ENCODE results near the gene SLC1A7.

The SLC1A7 gene

GRCh38 chr1:53134042-53134485 lies 8.4 kb downstream of the SLC1A7 start:
- DNase-seq (ENCODE audit: low read depth in 2 of 2, low spot score in 1 of 2) = no peak

GRCh38 chr1:53133261-53134041 lies 9.0 kb downstream of the SLC1A7 start:
- DNase-seq (ENCODE audit: low read depth in 2 of 2, low spot score in 1 of 2) = no peak

GRCh38 chr1:53132176-53132575 lies 10.3 kb downstream of the SLC1A7 start:
- DNase-seq (ENCODE audit: low read depth in 2 of 2, low spot score in 1 of 2) = no peak

DNA sequence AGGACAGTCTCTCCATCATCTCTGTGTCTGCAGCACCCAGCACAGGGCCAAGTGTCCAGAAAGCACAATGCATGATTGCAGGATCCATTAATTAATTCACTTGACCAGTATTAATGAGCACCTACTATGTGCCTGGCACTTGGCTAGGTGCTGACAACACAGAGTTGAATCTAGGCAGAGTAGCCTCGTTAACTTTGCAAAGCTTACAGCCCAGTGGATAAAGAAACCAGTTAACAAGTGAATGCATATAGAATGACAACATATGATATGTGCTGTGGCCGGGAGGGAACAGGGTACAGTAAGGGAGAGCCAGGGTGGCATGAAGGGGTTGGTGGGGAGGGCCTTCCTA lies 10.9 kb downstream of the SLC1A7 start:
- DNase-seq (ENCODE audit: low read depth in 2 of 2, low spot score in 1 of 2) = no peak

GRCh38 chr1:53130878-53131589 lies 11.4 kb downstream of the SLC1A7 start:
- no peak for DNase-seq (ENCODE audit: low read depth in 2 of 2, low spot score in 1 of 2)

DNA sequence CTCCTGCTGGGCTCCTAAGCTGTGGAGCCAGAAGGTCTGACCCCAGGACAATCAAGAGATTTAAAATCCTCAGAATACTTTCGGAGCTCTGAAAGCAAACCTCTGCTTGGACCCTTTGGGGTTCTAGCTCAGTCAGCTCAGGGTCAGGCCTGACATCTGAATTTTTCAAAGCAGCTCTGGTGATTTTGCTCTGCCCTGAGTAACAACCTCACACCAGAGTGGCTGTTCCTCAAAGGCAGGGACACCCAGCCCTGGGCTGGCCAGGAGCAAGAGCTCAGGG lies 11.9 kb downstream of the SLC1A7 start:
- DNase-seq (ENCODE audit: low read depth in 2 of 2, low spot score in 1 of 2) = no peak

GRCh38 chr1:53129891-53130597 lies 12.4 kb downstream of the SLC1A7 start:
- DNase-seq (ENCODE audit: low read depth in 2 of 2, low spot score in 1 of 2) = no peak

GRCh38 chr1:53128401-53128800 lies 14.0 kb downstream of the SLC1A7 start:
- DNase-seq (ENCODE audit: low read depth in 2 of 2, low spot score in 1 of 2) = no peak

GRCh38 chr1:53127546-53127945 lies 14.9 kb downstream of the SLC1A7 start:
- DNase-seq (ENCODE audit: low read depth in 2 of 2, low spot score in 1 of 2) = no peak

DNA sequence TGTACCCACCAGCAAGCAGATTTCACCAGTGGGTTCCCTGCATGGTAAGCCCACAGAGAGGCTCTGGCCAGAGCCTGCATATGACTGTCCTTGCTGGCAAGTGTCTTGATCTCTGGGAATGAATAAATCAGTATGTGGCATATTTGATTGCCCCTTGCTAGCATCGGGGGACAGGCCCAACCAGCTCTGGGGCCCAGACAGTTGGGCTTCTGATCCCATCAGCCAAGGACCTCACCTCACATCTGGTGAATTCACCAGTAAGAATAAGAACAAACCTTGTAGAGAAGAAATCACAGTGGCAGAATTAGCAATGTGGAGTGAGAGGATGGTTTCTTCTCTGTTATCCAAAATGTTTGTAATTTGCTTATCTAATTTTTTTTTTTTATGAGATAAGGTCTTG lies 15.9 kb downstream of the SLC1A7 start:
- no peak for DNase-seq (ENCODE audit: low read depth in 2 of 2, low spot score in 1 of 2)

DNA sequence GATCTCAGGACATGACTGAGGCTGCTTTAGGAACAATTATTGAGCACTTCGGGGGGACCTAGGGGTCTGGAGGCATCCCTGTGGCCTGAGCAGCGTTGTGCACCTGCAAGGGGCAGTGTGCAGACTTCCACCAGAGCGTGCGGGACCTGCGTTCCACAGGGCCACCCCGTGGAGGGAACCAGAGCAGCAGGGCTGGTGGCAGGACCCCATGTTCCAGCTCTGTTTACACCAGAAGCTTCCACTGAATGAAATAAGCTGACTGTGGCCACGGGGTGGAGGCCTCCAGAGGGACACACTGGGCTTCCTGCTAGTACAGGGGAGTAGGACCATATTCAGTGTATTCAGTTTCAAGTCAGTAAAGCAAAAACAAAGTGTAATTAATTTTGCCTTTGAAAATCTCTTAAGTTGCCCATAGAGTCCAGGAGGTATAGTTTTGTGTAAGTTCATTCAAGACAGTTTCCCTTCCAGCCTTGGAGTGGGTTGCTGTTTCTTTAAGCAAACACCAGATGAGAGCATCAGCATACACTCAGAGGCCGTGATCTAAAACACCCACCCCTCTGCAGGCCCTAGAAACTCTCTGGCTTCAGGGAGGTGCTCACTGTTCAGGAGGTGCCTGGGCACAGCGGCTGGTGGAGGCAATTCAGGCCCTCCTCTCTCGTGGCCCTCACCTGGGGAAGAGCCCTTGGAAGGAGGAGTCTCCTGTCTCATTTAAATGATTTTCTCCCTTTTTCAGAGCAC lies 16.6 kb downstream of the SLC1A7 start:
- DNase-seq (ENCODE audit: low read depth in 2 of 2, low spot score in 1 of 2) = no peak

- no peak for DNase-seq (ENCODE audit: low read depth in 2 of 2, low spot score in 1 of 2)
Observed at GRCh38 chr1:53125122-53125521, 17.3 kb downstream of the SLC1A7 start.

- no peak for DNase-seq (ENCODE audit: low read depth in 2 of 2, low spot score in 1 of 2)
Observed at GRCh38 chr1:53123453-53124140, 18.8 kb downstream of the SLC1A7 start.

DNA sequence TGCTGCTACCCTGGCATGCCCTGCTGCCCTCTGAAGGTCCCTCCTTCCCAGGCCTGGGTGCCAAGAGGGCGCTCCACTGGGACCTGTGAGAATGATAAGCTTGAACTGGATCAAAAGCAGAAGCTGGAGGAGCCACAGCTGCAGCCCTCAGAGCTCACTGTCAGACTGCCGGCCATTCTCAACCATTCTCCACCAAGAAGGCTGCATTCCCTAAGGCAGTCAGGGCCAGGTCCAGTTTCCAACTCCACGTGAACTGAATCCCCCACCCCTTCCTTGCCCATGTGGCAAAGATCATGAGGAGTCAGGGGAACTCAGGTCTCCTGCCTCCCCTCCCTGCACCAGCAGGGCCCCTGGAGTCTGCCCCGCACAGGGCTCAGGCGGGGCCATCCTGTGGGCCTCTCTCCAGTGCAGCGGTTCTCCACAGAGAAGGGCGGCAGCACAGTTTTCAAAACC lies 19.5 kb downstream of the SLC1A7 start:
- no peak for DNase-seq (ENCODE audit: low read depth in 2 of 2, low spot score in 1 of 2)

- DNase-seq (ENCODE audit: low read depth in 2 of 2, low spot score in 1 of 2) = no peak
Observed at GRCh38 chr1:53122201-53122885, 20.1 kb downstream of the SLC1A7 start.

DNA sequence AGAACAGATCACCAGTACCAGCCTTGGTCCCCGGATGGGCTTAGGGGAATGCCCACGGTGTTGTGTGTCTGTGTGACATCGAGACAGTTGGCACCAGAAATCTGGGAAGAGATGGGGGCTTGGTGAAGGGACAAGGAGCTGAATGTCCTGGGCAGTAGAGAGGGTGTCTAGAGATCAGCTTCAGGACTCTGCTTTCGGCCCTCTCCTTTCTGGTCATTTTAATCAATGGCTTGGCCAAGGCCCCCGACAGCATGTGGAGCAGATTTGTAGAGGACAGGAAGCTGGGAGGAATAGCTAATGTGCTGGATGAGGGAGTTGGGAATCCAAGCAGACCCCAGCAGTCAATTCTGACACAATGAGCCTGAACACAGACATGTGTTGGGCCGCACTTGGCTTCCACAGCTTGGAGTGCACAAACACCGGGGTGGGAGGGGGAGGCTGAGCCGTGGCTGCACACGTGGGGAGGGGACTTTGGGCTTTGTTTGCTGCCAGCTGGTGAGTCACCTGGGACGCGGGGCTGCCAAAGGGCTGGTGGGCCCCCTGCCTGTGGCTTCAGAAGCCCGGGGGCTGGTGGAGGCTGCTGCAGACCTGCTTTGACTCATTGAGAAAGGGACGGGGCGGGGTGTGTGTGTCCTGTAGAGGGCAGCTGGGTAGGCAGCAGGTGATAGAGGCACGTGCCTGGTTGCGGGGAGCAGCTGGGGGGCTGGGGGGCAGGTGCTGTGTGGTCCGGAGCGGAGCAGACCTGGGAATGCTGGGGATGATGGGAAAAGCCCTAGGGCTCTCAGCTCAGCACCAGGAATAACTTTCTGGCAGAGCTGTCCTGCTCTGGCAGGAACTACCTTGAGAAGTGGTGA lies 20.9 kb downstream of the SLC1A7 start:
- DNase-seq (ENCODE audit: low read depth in 2 of 2, low spot score in 1 of 2) = no peak

DNA sequence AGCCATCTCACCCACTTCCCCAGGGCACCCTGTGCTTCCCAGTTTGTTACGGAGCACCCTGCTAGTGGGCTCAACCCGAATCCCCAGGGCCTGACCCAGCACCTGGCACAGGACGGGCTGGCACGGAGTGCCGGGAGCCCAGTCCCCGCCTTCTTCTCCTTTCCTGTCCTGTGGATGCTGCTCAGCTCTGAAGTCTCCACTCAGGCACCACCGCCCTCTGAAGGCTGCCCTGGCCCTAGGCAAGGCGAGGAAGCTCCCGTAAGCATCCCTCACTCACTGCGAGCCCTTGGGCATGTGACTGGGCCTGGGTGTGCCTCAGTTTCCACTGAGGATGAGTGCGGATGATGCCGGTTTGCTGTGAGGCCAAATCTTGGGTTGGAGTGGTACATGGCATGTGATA lies 21.8 kb downstream of the SLC1A7 start:
- no peak for DNase-seq (ENCODE audit: low read depth in 2 of 2, low spot score in 1 of 2)

DNA sequence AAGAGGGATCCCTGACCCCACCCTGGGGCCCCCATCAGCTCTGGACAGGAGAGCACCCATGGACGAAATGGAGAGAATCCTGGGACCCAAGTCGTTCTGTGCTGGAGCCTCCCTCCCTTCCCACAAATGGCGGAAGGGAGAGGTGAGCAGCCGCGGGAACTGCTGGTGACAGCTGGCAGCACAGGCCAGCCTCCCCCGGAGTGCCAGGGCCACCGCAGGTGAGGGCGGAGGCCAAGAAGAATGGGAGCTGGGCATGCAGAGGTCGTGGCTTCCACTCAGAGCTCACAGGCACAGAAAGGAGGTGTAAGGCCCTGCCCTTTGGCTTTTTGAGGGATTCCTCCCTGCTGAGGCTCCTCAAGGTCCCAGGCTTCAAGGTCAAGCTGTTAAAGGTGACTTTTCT lies 24.6 kb downstream of the SLC1A7 start:
- no peak for DNase-seq (ENCODE audit: low read depth in 2 of 2, low spot score in 1 of 2)

- DNase-seq (ENCODE audit: low read depth in 2 of 2, low spot score in 1 of 2) = no peak
Observed at GRCh38 chr1:53116933-53117600, 25.4 kb downstream of the SLC1A7 start.

Measured in stimulated activated CD8-positive, alpha-beta memory T cell treated with anti-CD3 and anti-CD28 coated beads, Interleukin-4, amount 100 ng/mL, for 4 hours (primary cell).